GM19238 (cell line): ENCODE measurements around the gene NPAS3.

Experiments
- DNase-seq: peaks from one replicate; pipeline ENCODE4 v3.0.0; 2011; ENCODE audit warnings: low spot score; ENCODE audit not compliant: insufficient read length

NPAS3 gene

GRCh38 chr14:33661101-33661500, 722.4 kb downstream of the NPAS3 start:
- no peak for DNase-seq

GRCh38 chr14:33668066-33668465, 729.4 kb downstream of the NPAS3 start:
- DNase-seq = no peak

- no peak for DNase-seq
These were observed 730.4 kb downstream of the NPAS3 start for GRCh38 chr14:33669111-33669510.

GRCh38 chr14:33670235-33670634, 731.6 kb downstream of the NPAS3 start:
- DNase-seq = no peak

- DNase-seq = no peak
These were observed 732.9 kb downstream of the NPAS3 start for GRCh38 chr14:33671556-33671955.

GRCh38 chr14:33674927-33675326, 736.2 kb downstream of the NPAS3 start:
- DNase-seq = no peak

- DNase-seq = no peak
These were observed 736.9 kb downstream of the NPAS3 start for GRCh38 chr14:33675415-33676130.

GRCh38 chr14:33676135-33676566, 737.5 kb downstream of the NPAS3 start:
- no peak for DNase-seq

GRCh38 chr14:33676891-33677290, 738.2 kb downstream of the NPAS3 start:
- no peak for DNase-seq

- no peak for DNase-seq
These were observed 739.3 kb downstream of the NPAS3 start for GRCh38 chr14:33678005-33678404.

- DNase-seq = no peak
These were observed 740.3 kb downstream of the NPAS3 start for GRCh38 chr14:33679025-33679424.

- DNase-seq = no peak
These were observed 741.0 kb downstream of the NPAS3 start for GRCh38 chr14:33679461-33680225.

- DNase-seq = no peak
These were observed 742.2 kb downstream of the NPAS3 start for GRCh38 chr14:33680873-33681272.

- no peak for DNase-seq
These were observed 744.1 kb downstream of the NPAS3 start for GRCh38 chr14:33682760-33683159.

- DNase-seq = no peak
These were observed 746.3 kb downstream of the NPAS3 start for GRCh38 chr14:33685026-33685425.

- no peak for DNase-seq
These were observed 747.0 kb downstream of the NPAS3 start for GRCh38 chr14:33685698-33686097.

GRCh38 chr14:33686218-33686617, 747.5 kb downstream of the NPAS3 start:
- no peak for DNase-seq

- DNase-seq = no peak
These were observed 748.2 kb downstream of the NPAS3 start for GRCh38 chr14:33686856-33687255.

- DNase-seq = no peak
These were observed 751.0 kb downstream of the NPAS3 start for GRCh38 chr14:33689680-33690079.

GRCh38 chr14:33691907-33692306, 753.2 kb downstream of the NPAS3 start:
- DNase-seq = no peak

GRCh38 chr14:33692762-33693161, 754.1 kb downstream of the NPAS3 start:
- no peak for DNase-seq

- no peak for DNase-seq
These were observed 754.6 kb downstream of the NPAS3 start for GRCh38 chr14:33693237-33693636.

- no peak for DNase-seq
These were observed 757.5 kb downstream of the NPAS3 start for GRCh38 chr14:33696165-33696564.
